A549 (cell line): Measurements from ENCODE around the gene PREX1.

Source experiments
- BHLHE40 ChIP-seq: IDR thresholded peaks from 2 replicates; pipeline ENCODE4 v1.6.1; 2012; ENCODE audit warnings: low read depth, low read length, inconsistent platforms
- CEBPB ChIP-seq, 2 experiments: fragments of >200 bp in 1 of 2; sonication (Bioruptor Twin) in 1 of 2; formaldehyde crosslinking in 1 of 2; IDR thresholded peaks; 2 replicates each; pipeline ENCODE4 v1.6.1; 2012 to 2016
- CTCF ChIP-seq: fragments of >200 bp; sonication (Bioruptor Twin); formaldehyde crosslinking; IDR thresholded peaks from 3 replicates; pipeline ENCODE4 v1.5.1; 2016
- ELK1 ChIP-seq: fragments of 150-350 bp; IDR thresholded peaks from 2 replicates; pipeline ENCODE4 v1.6.1; 2014; ENCODE audit warnings: low read depth, mild to moderate bottlenecking, low read length
- EP300 ChIP-seq, 2 experiments: fragments of >200 bp; sonication (Bioruptor Twin); formaldehyde crosslinking; IDR thresholded peaks; 2 replicates in 1 of 2; 3 replicates in 1 of 2; pipeline ENCODE4 v1.6.1; 2016 to 2017
- MAX ChIP-seq: IDR thresholded peaks from 2 replicates; pipeline ENCODE4 v1.6.1; 2012
- NPAS2 ChIP-seq: fragments of 250-450 bp; sonication (Bioruptor Pico); IDR thresholded peaks from 2 replicates; pipeline ENCODE4 v1.8.0; 2022; ENCODE audit warnings: mild to moderate bottlenecking, moderate library complexity, borderline replicate concordance
- POLR2A ChIP-seq: IDR thresholded peaks from 2 replicates; pipeline ENCODE4 v1.6.1; 2012; ENCODE audit warnings: mild to moderate bottlenecking, low read length
- ZSCAN20 ChIP-seq: fragments of 250-450 bp; sonication (Bioruptor Pico); IDR thresholded peaks from 2 replicates; pipeline ENCODE4 v1.8.0; 2022; ENCODE audit warnings: mild to moderate bottlenecking, moderate library complexity

- TF ChIP-seq ZSCAN20 (CRISPR knock-in tag) (no peak), ELK1 (no peak), CEBPB (IDR thresholded peaks at IDR 0.05) (no peak), MAX (no peak), CTCF (no peak), POLR2A (no peak), BHLHE40 (no peak), NPAS2 (CRISPR knock-in tag) (no peak), EP300 (IDR thresholded peaks at IDR 0.05) (no peak)
Measured at GRCh38 chr20:48850977-48851299, 23.1 kb upstream of the PREX1 start.
